KMS-11 (cell line): Measurements from ENCODE around the gene TMEM131.

ENCODE experiments used
- H2AFZ ChIP-seq: fragments of 200-600 bp; sonication (generic); 2 replicates; pipeline ENCODE4 v1.6.1; 2016; ENCODE audit warnings: antibody characterized with exemption, mixed run types, low read depth
- H3K27ac ChIP-seq: fragments of 200-600 bp; sonication (generic); 2 replicates; pipeline ENCODE4 v1.6.1; 2016; ENCODE audit warnings: mild to moderate bottlenecking, mixed run types
- H3K27me3 ChIP-seq: fragments of 200-600 bp; sonication (generic); 2 replicates; pipeline ENCODE4 v1.6.1; 2017; ENCODE audit warnings: mild to moderate bottlenecking, low read depth, mixed run types, moderate library complexity; ENCODE audit not compliant: insufficient read depth
- H3K36me3 ChIP-seq: fragments of 200-600 bp; sonication (generic); 2 replicates; pipeline ENCODE4 v1.6.1; 2017; ENCODE audit warnings: mild to moderate bottlenecking, mixed run types; ENCODE audit not compliant: insufficient read depth
- H3K4me1 ChIP-seq: fragments of 200-600 bp; sonication (generic); 2 replicates; pipeline ENCODE4 v1.6.1; 2016; ENCODE audit warnings: mild to moderate bottlenecking, low read depth, mixed run types; ENCODE audit not compliant: poor library complexity, severe bottlenecking
- H3K4me2 ChIP-seq: fragments of 200-600 bp; sonication (generic); 2 replicates; pipeline ENCODE4 v1.7.0; 2016; ENCODE audit warnings: mild to moderate bottlenecking, mixed run types
- H3K4me3 ChIP-seq: fragments of 200-600 bp; sonication (generic); IDR thresholded peaks from 2 replicates; pipeline ENCODE4 v1.6.1; 2017; ENCODE audit warnings: low read depth, low read length, mixed read lengths; ENCODE audit not compliant: insufficient read depth
- H3K79me2 ChIP-seq: fragments of 200-600 bp; sonication (generic); 2 replicates; pipeline ENCODE4 v1.6.1; 2016; ENCODE audit warnings: low read depth, mixed run types; ENCODE audit not compliant: insufficient read depth
- H3K9ac ChIP-seq: fragments of 200-600 bp; sonication (generic); 2 replicates; pipeline ENCODE4 v1.6.1; 2016; ENCODE audit warnings: mild to moderate bottlenecking, mixed run types
- H4K20me1 ChIP-seq: fragments of 200-600 bp; sonication (generic); 2 replicates; pipeline ENCODE4 v1.6.1; 2016; ENCODE audit warnings: mild to moderate bottlenecking, mixed run types; ENCODE audit not compliant: insufficient read depth
- TF ChIP-seq, protein P1 (sequence below): fragments of 200-600 bp; sonication (generic); conservative IDR thresholded peaks from 2 replicates; pipeline ENCODE4 v1.6.1; 2017; ENCODE audit warnings: low read depth, mild to moderate bottlenecking, antibody characterized with exemption, low read length, moderate library complexity, mixed read lengths

TMEM131 gene

DNA sequence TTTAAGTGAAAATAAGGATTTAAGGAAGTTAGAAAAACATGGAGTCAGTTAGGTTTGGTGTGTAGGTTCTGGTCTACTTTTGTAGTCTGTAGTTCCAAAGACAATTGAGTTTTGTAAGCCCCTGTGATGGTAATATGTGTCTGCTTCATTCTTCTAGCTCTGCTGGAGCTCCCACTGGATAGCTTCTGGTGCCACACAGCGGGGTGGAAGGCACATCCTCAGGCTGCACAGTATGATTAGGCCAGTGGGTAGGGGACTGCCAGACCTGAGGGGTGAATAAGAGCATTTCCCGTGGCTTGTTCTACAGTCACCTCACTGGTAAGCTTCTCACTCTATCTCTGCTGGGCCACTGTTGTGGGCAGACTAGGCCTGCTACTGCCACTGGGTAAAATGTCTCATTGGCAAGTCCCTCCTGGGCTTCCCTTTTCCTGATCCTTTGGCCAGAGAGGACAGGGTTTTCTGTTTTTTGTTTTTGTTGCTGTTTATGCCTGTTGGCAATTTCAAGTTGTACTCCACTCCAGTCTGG, 44.5 kb downstream of the TMEM131 start:
- H4K20me1 ChIP-seq: peaks cover 6% of the 10 kb centered on the region; the same call in 1 of the 2 replicates
- H3K4me3 ChIP-seq: no peak overlapping the region
- no peak overlapping the region for H3K4me2 ChIP-seq

DNA sequence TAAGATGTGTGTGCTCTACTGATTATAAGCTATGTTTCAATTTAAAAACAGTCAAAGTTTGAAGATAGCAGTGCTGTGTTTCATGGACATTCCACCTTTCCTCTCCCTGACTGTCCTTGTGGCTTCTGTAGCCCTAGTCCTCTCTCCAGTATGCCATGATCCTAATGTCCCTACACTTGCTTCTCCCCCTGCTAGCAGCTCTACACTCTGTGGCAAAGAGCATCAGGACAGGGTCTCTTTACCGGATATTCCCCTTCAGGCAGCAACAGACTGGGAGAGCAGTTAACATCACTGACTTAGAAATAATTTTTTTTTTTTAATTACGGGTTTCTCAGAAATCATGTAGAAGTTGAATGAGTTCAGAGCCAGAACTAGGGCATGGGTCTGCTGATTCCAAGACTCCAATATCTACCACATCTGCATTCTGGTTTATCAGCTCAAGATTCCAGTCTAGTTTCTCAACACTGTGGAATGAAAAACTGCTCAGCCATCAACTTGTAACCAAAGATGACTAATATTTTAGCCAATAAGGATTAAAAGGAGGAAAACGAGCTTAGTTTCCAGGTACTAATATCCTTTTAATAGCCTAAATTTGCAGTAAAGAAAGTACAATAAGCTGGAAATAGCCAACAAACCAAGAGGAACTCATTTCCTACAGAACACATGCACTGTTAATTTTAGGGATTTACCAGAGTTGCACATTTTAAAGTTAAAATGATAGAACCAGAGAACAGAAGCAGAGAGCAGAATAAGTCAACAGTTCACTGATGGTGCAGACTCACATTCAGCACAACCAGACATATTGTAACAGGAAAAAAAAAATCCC, 45.2 kb downstream of the TMEM131 start:
- H3K9ac ChIP-seq: no peak overlapping the region
- H3K4me2 ChIP-seq: no peak overlapping the region
- TF ChIP-seq, protein P1, sequence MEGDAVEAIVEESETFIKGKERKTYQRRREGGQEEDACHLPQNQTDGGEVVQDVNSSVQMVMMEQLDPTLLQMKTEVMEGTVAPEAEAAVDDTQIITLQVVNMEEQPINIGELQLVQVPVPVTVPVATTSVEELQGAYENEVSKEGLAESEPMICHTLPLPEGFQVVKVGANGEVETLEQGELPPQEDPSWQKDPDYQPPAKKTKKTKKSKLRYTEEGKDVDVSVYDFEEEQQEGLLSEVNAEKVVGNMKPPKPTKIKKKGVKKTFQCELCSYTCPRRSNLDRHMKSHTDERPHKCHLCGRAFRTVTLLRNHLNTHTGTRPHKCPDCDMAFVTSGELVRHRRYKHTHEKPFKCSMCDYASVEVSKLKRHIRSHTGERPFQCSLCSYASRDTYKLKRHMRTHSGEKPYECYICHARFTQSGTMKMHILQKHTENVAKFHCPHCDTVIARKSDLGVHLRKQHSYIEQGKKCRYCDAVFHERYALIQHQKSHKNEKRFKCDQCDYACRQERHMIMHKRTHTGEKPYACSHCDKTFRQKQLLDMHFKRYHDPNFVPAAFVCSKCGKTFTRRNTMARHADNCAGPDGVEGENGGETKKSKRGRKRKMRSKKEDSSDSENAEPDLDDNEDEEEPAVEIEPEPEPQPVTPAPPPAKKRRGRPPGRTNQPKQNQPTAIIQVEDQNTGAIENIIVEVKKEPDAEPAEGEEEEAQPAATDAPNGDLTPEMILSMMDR: no peak
- no peak overlapping the region for H3K4me3 ChIP-seq
- H3K79me2 ChIP-seq: peaks cover 47% of the 10 kb centered on the region; the same call in 1 of the 2 replicates
- H3K27ac ChIP-seq: no peak overlapping the region
- H3K36me3 ChIP-seq: no peaks in the 10 kb centered on the region
- H2AFZ ChIP-seq: no peak overlapping the region
- H3K4me1 ChIP-seq: peaks cover 10% of the 10 kb centered on the region
- peaks cover 6% of the 10 kb centered on the region; the same call in 1 of the 2 replicates for H4K20me1 ChIP-seq
- H3K27me3 ChIP-seq: no peaks in the 10 kb centered on the region

More for the DNA sequence above, 44.5 kb downstream of the TMEM131 start:
- Histone ChIP-seq H3K9ac (no peak overlapping the region), H3K27ac (no peak overlapping the region), H2AFZ (no peak overlapping the region), H3K36me3 (no peaks in the 10 kb centered on the region), H3K4me1 (peaks cover 17% of the 10 kb centered on the region), H3K27me3 (no peaks in the 10 kb centered on the region), H3K79me2 (peaks cover 53% of the 10 kb centered on the region; the same call in 1 of the 2 replicates)
- TF ChIP-seq, protein P1: no peak

DNA sequence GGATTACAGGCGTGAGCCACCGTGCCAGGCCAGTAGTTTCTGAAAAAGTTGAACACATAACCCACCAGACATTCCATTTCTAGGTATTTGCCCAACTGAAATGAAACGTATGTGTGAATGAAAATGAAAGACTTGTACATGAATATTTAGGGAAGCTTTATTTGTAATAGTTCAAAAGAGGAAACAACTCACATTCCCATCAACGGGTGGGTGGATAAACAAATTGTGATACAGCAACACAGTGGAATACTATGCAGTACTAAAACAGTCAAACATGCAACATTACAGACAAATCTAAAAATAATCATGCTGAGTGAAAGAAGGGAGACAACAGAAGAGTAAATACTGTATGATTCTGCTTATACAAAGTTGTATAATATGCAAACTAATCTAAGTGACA, 46.8 kb downstream of the TMEM131 start:
- H3K4me2 ChIP-seq: no peak overlapping the region
- no peak overlapping the region for H3K27ac ChIP-seq
- no peak overlapping the region for H2AFZ ChIP-seq
- H3K79me2 ChIP-seq: peaks cover 34% of the 10 kb centered on the region; the same call in 1 of the 2 replicates
- TF ChIP-seq, protein P1: no peak
- peaks cover 6% of the 10 kb centered on the region; the same call in 1 of the 2 replicates for H4K20me1 ChIP-seq
- no peaks in the 10 kb centered on the region for H3K4me1 ChIP-seq
- no peak overlapping the region for H3K4me3 ChIP-seq
- H3K9ac ChIP-seq: no peak overlapping the region
- H3K27me3 ChIP-seq: no peaks in the 10 kb centered on the region
- no peaks in the 10 kb centered on the region for H3K36me3 ChIP-seq

DNA sequence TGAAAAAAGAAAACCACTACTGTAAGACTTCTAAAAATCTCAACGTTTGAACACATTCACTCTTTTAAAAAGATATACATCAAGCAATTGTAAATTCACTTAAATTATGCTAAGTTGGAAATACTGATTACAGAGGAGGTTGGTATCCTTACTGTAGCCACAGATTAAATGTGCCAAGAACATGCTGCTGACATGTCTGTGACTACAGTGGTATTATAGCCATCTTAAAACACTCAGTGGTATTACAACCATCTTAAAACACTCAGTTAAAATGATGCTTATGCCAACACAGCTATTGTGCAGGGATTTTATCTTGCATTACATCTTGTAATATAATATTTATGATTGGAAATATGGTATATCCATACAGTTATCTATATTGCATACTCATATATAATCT, 50.0 kb downstream of the TMEM131 start:
- Histone ChIP-seq H3K4me1 (no peaks in the 10 kb centered on the region), H4K20me1 (no peaks in the 10 kb centered on the region), H3K4me2 (no peak overlapping the region), H3K4me3 (no peak overlapping the region), H3K27ac (no peak overlapping the region), H2AFZ (no peak overlapping the region), H3K79me2 (peaks cover 5% of the 10 kb centered on the region; the same call in 1 of the 2 replicates), H3K36me3 (no peaks in the 10 kb centered on the region), H3K27me3 (no peaks in the 10 kb centered on the region), H3K9ac (no peak overlapping the region)
- TF ChIP-seq, protein P1: no peak
